NCI-H2171 treated with DMSO at 0.1 percent for 48 hours (cell line): Measurements from ENCODE around the gene EHBP1.
"Not testable (repeated sequence)": the region's sequence is repeated elsewhere in the genome, so short reads cannot be mapped to it uniquely, and the experiment has no call there.

Source experiments
- DNase-seq: peaks from one replicate; lab custom pipeline; 2025; lab: John Stamatoyannopoulos, UW

EHBP1 gene

DNA sequence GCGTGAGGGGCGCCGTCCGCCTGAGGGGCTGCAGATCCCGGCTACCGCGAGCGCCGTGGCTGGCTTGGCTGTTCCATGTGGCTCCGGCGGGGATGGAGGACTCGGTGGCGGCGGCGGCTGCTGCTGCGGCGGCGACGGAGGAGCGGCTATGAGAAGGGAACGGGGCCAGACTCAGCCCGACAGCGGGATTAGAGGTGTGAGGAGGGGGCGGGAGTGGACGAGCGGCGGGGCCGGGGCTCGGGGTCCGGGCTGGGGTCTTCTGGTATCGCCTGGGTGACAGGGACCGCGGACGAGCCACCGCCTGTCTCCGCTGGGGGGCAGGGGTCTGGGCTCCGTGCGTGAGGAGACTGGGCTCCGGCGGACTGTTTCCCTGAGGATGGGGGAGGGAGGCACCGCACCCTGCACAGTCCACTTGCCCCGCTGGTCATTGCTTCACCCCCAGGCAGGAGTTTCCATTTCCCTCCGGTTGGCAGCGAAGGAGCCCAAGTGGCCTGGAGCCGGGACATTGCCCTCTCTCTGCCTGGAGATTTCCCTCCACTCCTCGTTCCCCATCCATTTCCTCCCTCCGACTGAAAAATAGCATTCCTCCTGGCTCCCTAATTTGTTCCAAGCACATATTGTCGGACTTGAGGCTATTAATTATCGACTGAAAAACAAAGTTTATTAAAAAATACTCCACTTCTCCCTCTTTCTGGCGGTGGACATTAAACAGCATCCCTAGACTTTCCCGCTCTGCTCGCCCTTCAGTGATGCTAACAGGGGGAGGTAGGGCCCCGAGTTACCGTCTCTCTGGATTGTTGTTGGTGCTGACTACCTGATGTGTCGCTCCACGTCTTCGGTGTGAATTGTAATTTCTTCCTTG, 577 bp downstream of the EHBP1 start:
- DNase-seq = peak; percentile 62

DNA sequence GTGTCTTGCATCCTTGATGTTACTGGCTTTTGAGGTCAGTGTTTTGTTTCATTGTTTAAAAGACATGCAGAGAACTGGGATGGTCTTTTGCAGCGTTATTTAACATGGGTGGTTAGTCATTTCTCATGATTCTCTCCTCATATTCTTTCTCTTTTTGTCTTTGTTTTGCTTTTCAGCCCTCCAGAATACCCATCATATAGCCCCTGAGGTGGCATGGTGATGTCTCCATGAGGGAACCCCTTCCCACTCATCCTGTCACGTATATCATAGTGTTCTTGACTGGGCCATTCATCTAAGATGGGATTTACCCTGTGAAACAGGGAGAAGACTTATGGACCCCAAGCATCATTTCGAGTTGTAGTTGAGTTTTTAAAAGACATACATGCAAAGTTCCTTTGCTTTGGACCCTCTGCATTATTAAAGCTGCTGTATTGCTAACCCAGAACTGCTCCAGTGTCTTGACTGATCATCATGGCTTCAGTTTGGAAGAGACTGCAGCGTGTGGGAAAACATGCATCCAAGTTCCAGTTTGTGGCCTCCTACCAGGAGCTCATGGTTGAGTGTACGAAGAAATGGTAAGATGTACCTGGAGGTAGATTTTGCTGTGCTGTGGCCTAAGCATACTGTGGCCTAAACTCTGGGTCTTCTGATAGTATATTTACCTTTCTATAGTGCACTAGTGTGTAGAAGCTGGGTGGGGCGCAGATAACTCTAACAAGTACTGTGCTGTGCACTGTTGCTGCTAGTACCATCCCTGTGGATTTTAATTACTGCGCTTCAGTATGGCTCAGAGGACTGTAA, 1.4 kb downstream of the EHBP1 start:
- no peak for DNase-seq

DNA sequence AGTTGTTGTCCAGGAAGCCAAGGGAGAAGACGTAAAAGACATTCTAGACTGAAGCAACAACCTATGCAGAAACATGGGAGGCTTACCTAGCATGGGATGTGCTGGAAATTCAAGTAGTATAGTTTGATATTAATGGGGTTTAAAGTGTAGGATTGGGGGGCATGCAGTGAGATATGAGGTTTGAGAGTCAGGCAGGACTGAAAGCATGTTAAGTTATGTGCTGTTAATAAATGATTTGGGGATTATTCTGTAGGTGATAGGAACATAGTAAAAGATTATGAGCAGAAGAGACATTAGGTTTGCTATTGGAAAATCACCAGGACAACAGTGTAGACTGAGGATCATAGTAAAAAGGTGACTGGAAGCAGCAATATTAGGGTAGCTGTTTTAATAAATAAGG, 3.2 kb downstream of the EHBP1 start:
- DNase-seq = no peak

DNA sequence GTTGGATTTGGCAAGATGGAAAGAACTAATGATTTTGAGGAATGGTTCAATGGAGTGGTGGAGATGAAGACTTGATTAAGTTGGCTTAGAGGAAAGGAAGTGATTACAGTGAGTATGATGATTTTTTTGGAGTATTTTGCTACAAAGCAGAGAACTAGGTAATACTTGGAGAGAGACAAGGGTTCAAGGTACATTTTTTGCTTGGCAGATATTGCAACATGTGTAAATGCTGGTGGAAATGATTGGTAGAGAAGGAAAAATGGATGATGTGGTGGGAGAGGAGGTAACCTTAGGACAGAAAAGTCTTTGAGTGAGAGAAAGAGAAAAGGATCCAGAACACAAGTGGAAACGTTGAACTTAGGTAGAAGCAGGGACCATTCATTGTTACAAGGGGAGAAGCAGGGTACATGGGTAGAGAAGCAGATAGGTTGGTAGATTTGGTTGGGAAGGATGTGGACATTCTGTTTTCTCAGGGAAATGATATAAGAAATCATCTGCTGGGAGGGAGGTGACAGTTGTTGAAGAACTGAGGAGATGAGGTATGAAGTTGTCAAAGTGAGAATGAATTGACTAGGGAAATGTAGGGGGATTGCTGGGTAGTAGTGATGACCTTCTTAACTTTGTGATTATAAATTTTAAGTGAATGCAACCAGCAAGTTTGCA, 6.5 kb downstream of the EHBP1 start:
- DNase-seq = no peak

DNA sequence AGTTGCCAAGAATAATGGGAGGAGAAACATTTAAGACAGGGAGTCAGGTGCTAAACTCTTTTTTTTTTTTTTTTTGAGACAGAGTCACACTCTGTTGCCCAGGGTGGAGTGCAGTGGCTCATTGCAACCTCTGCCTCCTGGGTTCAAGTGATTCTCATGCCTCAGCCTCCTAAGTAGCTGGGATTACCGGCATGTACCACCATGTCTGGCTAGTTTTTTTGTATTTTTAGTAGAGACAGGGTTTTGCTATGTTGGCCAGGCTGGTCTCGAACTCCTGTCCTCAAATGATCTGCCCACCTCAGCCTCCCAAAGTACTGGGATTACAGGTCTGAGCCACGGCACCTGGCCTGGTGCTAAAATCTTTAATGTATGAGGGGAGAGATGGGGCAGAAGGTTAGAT, 7.7 kb downstream of the EHBP1 start:
- DNase-seq = not testable (repeated sequence)

DNA sequence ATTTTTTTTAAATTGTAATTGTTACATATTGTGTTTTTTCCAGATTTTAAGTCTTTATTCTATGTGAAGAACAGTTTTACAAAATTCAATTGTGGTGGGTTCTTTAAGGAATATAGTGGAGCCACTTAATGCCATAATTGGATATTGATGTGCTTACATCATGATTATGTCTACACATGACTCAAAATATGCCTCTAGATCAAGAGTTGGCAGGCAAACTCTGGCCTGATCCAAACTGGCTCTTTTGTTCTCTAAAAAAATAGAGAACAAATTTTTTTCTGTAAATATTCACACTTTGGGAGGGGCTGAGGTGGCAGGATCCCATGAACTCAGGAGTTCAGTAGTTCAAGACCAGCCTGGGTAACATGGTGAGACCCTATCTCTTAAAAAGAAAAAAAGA, 8.3 kb downstream of the EHBP1 start:
- no peak for DNase-seq

DNA sequence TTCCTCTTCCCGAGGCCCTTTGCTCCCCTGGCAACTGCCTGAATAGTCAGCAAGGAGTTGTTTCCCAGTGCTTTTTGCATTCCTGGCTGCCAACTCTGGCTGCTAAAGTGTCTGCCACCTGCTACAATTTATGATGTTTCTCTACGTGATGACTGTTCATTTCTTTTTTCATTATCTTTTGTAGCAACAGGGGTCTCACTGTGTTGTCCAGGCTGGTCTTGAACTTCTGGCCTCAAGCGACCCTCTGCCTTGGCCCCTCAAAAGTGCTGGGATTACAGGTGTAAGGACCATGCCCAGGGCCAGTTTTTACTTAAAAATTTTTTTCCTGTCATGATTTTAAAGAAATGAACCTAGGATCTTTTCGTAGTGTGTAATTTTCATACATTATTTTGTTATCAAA, 11.3 kb downstream of the EHBP1 start:
- no peak for DNase-seq

DNA sequence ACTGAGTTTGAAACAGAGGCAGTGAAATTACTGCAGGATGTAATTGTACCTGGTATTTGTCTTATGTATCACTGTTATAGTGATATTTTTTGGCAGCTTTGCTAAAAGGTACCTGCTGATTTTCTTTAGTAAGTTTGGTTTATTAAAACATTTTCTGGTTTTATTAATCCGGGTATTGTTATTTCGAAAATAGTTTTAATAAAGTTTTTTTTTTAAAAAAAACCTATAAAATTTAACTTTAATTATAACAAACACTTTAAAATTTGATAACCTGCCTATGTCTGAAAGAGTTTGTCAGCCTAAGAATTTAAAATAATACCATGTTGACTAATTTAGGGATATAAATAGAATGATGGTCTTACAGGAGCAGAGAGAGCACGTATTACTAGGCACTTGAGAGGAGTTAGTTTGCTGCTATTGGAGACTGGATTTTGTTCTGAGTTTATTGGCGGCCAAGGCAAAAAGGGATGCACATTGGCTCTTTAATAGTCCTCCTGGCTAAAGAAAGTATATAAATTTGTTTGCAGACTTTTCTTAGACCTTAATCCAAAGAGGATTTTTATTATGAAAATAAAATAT, 12.1 kb downstream of the EHBP1 start:
- no peak for DNase-seq

DNA sequence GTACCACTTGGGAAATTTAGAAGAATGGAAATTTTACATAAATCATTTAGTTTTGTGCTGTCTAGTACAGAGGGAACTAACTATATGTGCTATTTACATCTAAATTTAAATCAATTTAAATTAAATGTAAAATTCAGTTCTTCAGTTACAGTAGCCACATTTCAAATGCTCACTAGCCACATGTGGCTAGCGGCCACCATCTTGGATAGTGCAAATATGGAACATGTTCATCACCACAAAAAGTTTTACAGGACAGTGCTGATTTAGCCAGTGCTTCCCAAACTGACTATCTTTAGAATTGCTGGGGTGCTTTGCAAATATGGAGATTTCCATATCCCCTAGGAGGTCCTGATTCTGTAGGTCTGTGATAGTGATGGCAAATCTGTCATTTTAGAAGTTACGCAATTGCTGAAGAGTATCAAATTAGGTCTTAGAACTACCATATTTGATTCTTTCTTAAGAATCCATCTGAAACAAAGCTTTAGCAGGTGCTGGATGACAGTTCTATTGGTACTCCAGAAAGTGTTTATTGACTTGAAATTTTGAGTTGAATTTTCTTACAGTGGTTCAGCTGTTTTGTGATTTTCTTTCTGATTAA, 12.8 kb downstream of the EHBP1 start:
- no peak for DNase-seq

DNA sequence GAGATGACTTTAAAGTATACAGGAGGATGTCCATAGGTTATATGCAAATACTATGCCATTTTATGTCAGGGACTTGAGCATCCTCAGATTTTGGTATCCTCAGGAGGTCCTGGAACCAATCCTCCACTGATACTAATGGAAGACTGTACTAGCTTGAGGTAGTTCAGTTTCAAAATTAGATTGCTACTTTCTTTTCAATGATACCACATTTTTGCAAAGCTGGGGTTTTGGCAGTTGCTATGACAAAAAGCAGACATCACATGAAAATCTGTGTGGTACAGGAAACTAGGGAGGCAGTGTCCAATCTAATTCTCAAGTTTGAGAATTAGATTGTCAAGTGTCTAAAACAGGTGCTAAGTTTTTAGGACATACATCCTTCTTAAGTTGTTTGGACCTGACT, 14.2 kb downstream of the EHBP1 start:
- no peak for DNase-seq

DNA sequence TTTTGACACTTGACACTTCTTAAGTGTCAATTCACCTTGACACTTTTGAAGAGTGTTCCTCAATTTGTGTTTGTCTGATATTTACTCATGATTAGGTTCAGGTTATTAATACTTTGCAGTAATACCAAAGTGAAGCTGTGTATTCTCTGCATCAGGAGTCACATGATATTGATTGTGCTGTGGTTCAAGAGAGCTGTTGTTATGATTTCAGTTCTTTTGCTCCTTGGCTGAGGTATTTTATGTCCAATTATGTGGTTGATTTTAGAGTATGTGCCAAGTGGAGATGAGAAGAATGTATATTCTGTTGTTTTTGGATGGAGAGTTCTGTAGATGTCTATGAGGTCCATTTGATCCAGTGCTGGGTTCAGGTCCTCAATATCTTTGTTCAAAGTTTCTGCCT, 17.2 kb downstream of the EHBP1 start:
- DNase-seq = no peak

DNA sequence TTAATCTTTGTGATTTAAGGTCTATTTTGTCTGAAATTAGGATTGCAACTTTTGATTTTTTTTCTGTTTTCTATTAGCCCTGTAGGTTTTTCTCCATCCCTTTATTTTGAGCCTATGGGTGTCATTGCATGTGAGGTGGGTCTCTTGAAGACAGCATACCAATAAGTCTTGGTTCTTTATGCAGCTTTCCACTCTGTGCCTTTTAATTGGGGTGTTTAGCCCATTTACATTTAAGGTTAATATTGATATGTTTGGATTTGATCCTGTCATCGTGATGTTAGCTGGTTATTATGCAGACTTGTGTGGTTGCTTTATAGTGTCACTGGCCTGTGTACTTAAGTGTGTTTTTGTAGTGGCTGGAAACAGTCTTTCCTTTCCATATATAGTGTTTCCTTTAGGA, 17.7 kb downstream of the EHBP1 start:
- no peak for DNase-seq

DNA sequence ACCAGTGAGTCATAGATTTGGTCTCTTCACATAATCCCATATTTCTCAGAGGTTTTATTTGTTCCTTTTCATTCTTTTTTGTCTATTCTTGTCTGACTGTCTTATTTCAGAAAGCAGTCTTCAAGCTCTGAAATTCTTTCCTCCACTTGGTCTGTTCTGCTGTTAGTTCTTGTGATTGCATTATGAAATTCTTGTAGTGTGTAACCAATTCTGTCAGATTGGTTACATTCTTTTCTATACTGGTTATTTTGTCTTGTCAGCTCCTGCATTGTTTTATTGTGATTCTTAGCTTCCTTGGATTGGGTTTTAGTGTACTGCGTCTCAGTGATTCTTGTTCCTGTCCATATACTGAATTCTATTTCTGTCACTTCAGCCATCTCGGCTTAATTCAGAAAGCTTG, 18.6 kb downstream of the EHBP1 start:
- no peak for DNase-seq

DNA sequence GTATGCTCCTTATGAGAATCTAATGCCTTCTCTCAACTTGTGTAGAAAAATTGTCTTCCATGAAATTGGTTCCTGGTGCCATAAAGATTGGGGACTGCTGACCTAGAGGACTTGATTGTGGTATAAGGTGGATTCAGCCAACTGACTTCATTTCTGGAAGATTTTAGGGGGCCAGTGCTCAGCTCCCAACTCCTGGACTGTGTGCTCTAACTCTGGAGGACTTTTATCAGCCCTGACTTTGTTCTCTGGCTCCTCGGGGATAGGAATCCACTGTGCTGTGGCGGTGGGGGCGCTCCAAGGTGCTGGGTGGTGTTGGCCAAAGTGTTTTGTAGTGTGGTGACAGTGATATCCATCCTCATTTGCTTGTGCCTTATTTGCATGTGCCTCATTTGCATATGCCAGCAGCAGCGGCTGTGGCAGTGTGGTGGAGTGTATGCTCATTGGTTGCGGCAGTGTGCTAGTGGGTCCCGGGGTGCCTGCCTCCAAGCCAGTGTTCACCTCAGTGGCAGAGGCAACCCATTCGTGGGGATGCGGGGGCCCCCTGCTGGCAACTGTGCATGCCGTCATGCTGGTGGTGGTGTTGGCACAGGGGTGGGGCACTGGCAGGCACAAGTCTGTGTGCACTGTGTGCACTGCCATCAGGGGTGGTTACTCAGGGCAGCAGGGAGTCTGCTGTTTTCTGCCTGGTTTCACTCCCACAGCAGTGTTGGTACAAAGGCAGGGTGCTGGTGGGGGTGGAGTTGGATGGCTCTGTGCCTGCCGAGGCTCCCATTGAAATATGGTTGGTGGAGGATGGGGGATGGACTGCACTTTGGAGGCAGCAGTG, 19.6 kb downstream of the EHBP1 start:
- no peak for DNase-seq

DNA sequence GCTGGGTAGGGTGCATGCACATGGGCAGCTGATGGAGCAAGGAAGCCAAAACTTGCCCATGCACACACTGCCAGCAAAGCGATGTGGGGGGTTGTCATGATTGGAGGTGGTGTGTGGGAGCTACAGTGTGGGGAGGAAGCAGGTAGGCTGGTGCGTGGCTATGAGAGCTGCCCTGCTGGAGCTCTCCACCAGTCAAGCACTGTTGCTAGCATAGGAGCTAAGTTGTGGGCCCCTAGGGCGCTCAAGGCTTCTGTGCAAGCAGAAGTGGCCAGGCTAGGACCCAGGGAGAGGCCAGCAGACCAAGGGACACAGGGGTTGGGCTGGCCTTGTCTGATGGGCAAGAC, 20.2 kb downstream of the EHBP1 start:
- DNase-seq = no peak

DNA sequence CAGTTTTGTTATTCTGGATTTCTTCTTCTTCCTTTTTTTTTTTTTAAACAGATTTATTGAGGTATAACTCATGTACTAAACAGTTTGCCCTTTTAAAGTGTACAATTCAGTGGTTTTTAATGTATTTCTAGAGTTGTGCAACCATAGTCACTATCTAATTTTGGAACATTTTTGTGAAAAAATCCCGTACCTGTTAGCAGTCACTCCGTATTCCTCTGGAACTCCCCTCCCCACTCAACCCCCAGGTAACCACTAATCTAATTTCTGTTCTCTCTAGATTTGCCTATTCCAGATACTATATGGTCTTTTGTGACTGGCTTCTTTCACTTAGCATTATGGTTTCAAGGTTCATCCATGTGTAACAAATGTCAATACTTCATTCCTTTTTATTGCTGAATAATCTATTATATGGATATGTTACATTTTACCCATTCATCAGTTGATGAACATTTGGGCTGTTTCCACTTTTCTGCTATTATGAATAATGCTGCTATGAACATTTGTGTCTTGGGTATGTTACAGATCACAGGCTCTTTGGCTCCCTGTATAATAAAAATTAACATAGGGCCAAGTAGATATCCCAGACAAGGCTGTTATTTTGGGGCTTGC, 21.9 kb downstream of the EHBP1 start:
- DNase-seq = no peak

DNA sequence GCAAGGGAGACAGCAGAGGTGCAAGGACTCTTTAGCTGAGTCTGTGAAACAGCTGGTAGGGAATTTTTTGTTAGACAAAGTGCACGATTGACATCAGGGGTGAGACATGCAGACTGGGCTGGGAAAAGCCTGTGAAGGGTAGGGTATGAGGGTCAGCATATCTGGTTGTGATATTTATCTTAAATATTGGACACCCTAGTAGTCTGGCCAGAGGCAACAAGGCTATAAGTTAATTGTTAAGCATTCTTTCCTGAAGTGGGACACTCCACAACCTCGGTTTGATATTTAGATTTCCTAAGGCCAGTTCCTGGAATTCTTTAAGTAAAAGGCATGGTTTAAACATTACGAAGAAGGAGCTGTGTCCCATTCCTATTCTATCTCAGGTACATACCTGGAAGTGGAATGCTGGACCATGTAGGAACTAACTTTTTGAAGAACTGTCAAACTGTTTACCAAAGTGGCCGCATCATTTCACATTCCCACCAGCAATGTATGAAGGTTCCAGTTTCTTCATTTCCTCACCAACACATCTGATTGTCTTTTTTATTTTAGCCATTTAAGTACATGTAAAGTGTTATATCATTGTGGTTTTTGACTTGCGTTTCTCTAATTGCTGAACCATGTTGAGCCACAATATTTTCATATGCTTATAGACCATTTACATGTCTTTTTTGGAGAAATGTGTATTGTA, 22.5 kb downstream of the EHBP1 start:
- no peak for DNase-seq

DNA sequence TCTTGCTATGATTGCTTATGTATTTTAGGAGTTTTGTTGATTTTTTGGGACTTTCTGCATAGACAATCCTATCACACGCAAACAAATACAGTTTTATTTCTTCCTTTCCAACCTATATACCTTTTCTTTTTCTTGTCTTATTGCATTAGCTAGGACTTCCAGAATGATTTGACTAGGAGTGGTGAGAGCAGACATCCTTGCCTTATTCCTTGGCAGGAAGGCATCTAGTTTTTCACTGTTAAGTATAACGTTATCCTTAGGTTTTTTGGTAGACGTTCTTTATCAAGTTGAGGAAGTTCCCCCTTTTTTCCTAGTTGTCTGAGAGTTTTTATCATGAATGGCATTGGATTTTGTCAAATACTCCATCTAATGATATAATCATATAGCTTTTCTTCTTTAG, 25.8 kb downstream of the EHBP1 start:
- no peak for DNase-seq

DNA sequence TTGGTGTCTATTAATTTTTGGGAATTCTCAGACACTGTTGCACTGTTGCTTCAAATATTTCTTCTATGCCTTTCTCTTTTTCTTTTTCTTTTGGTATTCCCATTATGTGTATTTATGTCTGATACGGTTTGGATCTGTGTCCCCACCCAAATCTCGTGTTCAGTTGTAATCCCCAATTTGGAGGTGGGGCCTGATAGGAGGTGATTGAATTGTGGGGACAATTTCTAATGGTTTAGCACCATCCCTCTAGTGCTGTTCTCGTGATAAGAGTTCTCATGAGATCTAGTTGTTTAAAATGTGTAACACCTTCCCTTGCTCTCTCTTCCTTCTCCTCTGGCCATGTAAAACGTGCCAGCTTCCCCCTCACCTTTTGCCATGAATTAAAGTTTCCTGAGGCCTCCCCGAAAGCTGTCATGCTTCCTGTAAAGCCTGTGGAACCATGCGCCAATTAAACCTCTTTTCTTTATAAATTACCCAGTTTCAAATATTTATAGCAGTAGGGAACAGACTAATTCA, 26.8 kb downstream of the EHBP1 start:
- no peak for DNase-seq

DNA sequence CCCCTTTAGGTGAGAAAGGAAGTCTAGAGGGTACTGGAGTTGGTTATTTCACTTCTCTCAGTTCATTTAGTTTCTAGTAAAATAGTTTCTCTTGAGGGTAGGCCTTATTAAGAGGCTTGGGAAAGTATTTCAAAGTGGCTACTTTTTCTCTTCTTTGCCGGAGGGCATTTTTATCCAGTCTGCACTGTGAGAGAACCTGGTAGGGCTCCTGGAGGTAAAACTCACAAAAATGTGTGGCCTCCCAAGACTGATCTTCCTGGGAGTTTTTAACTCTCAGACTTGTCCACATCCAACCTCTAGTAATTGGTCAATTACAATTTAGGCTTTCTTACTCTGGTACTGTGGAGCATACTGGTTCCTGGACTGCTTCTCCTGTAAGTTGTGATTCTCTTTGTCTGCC, 28.0 kb downstream of the EHBP1 start:
- no peak for DNase-seq
